Left lung (tissue), 10 donors: ENCODE results near the gene RAPGEF5. TPM values are rescaled to one million over a fixed set of nuclear protein-coding genes. Genes with fewer than 3 reads are reported as not detected.

Experiments used
- ATAC-seq: fragments of 200-7000 bp; cut with Tn5 transposase; one replicate; pipeline ENCODE4 v1.9.1; 2020; ENCODE audit warnings: moderate library complexity
- DNase-seq, 4 donors: peaks; one replicate each; pipeline ENCODE4 v3.0.0-alpha.2; 2013 to 2020
- H3K27ac ChIP-seq, 2 donors: fragments of 200-600 bp; sonication (generic) in 1 of 2; one replicate each; pipeline versions ENCODE4 v1.5.0 to v1.8.0; 2020 to 2021
- H3K27me3 ChIP-seq, 2 donors: fragments of 200-600 bp; sonication (generic) in 1 of 2; one replicate each; pipeline versions ENCODE4 v1.5.0 to v1.8.0; 2020 to 2021
- H3K36me3 ChIP-seq, 2 donors: fragments of 200-600 bp; sonication (generic) in 1 of 2; one replicate each; pipeline versions ENCODE4 v1.5.0 to v1.8.0; 2020 to 2021
- H3K4me1 ChIP-seq, 2 donors: fragments of 200-600 bp; one replicate each; pipeline ENCODE4 v1.8.0; 2021
- H3K4me3 ChIP-seq, 2 donors: fragments of 200-600 bp; sonication (generic) in 1 of 2; one replicate each; pipeline versions ENCODE4 v1.5.0 to v1.8.0; 2020 to 2021; ENCODE audit warnings: mild to moderate bottlenecking in 1 of 2
- H3K9me3 ChIP-seq, 2 donors: fragments of 200-600 bp; sonication (generic) in 1 of 2; one replicate each; pipeline versions ENCODE4 v1.5.0 to v1.8.0; 2020 to 2021
- intact Hi-C, 2 donors: fragments of 100-400 bp; cut with DNase I; formaldehyde crosslinking; loops; one replicate each; pipeline versions ENCODE4 v1.11.2 to v1.14.2; 2022
- polyA plus RNA-seq, 6 donors: library from polyadenylated mRNA; unstranded; fragments of 120-200 nt; gene quantifications; one replicate each; pipeline ENCODE4 v1.2.1, GENCODE V29; 2013; ENCODE audit not compliant: insufficient read length in 6 of 6
- total RNA-seq, 2 donors: library from RNA; stranded (reverse); fragmentation: NEBNext Ultra II Directional; extraction: Animal tissue kit (Norgen Biotek cat#: 25700); gene quantifications; one replicate each; pipeline ENCODE4 v1.2.1, GENCODE V29; 2021
- TF ChIP-seq, protein P1 (sequence below), 2 donors: fragments of 200-600 bp; sonication (generic) in 1 of 2; IDR thresholded peaks; one replicate each; pipeline versions ENCODE4 v1.5.0 to v1.8.0; 2021; ENCODE audit warnings: antibody characterized with exemption in 2 of 2
- donor health status: DM: no; HTN: yes; CAD: no.
- donor health status: DM: no; HTN: no; CAD: no.

The RAPGEF5 gene
- total and polyA plus RNA-seq, 8 donors: 44.2 to 98.7 (median 81.7) TPM

DNA sequence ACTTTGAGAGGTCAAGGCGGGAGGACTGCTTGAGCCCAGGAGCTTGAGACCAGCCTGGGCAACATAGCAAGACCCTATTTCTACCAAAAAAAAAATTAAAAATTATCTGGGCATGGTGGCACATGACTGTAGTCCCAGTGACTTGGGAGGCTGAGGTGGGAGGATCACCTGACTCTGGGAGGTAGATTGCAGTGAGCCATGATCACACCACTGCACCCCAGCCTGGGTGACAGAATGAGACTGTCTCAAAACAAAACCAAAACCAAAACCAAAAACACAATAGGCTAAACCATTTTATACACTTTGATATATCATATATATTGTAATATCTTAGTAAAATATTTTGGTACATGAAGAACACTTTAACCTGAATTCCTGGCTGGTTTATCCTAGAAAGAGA is 101.6 kb downstream of the RAPGEF5 start:
- no peak for DNase-seq
- TF ChIP-seq, protein P1, sequence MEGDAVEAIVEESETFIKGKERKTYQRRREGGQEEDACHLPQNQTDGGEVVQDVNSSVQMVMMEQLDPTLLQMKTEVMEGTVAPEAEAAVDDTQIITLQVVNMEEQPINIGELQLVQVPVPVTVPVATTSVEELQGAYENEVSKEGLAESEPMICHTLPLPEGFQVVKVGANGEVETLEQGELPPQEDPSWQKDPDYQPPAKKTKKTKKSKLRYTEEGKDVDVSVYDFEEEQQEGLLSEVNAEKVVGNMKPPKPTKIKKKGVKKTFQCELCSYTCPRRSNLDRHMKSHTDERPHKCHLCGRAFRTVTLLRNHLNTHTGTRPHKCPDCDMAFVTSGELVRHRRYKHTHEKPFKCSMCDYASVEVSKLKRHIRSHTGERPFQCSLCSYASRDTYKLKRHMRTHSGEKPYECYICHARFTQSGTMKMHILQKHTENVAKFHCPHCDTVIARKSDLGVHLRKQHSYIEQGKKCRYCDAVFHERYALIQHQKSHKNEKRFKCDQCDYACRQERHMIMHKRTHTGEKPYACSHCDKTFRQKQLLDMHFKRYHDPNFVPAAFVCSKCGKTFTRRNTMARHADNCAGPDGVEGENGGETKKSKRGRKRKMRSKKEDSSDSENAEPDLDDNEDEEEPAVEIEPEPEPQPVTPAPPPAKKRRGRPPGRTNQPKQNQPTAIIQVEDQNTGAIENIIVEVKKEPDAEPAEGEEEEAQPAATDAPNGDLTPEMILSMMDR (IDR thresholded peaks at IDR 0.05): no peak

DNA sequence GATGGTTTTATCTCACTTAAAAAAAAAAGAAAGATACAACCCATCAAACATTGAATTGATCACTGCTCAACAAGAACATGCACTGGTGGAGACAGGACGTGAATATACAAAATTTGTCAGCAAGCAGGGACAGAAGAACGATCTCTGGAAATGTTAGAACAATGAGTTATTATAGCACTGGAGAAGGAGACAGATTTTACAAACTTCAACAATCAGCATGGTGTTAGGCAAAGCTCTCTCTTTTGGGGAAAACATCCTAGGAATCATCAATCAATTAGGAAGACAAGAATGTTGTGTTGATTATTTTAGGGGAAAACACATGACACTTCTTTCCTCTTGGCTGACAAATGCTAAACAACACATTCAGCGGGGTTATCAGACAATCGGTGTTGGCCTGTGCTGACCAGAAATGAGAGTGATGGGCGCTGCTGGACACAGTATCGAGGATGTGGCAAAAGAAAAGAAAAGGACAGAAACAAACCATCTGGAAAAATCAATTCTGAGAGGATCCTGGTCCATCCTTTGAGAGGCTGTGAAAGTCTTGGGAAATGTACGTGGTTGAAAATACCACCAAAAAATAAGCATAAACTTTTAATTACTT is 103.9 kb downstream of the RAPGEF5 start:
- Histone ChIP-seq H3K27me3 (no peaks in the 10 kb centered on the region), H3K4me3 (no peak overlapping the region), H3K36me3 (no peaks in the 10 kb centered on the region), H3K9me3 (no peaks in the 10 kb centered on the region), H3K27ac (no peak overlapping the region), H3K4me1 (no peaks in the 10 kb centered on the region)
- intact Hi-C loops: no loop called here
- ATAC-seq (no peak), DNase-seq (no peak)
- TF ChIP-seq, protein P1 (IDR thresholded peaks at IDR 0.05): no peak

More for the DNA sequence above, 101.6 kb downstream of the RAPGEF5 start:
- no peaks in the 10 kb centered on the region for H3K4me1 ChIP-seq
- H3K4me3 ChIP-seq: no peak overlapping the region
- peak overlapping the region in 1 of 2 donors; percentile 50 for H3K27ac ChIP-seq
- peak; percentile 46 for ATAC-seq
- H3K9me3 ChIP-seq: no peaks in the 10 kb centered on the region
- H3K27me3 ChIP-seq: no peaks in the 10 kb centered on the region
- intact Hi-C loops: loop anchor here in 1 of 2 donors (5.0 kb wide), 1 partner anchor 143 kb away; no protein-coding TSS in a partner anchor
- no peaks in the 10 kb centered on the region for H3K36me3 ChIP-seq

DNA sequence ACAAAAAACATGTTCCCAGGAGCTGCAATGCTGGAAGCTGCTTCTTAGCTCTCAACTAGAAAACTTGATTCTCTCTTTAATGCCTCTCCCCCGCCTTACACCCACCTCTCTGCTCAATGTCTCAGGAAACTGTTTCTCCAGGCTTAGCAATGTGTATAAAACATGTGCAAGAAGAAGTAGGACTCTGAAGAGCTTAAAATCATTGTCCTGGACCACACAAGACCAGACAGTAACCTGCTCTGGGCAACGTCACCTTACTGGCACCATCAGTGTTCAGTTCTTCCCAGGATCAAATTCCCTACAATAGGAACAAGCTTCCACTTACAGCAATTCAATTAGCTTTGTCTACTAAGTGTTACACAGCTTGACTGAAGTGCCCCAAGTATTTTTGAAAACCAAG is 104.9 kb downstream of the RAPGEF5 start:
- TF ChIP-seq, protein P1 (IDR thresholded peaks at IDR 0.05): no peak
- DNase-seq (no peak), ATAC-seq (no peak)
- H3K27me3 ChIP-seq: no peaks in the 10 kb centered on the region
- intact Hi-C loops: no loop called here
- H3K27ac ChIP-seq: no peak overlapping the region
- peaks cover 0 to under 1% of the 10 kb centered on the region in 2 donors for H3K4me1 ChIP-seq
- no peaks in the 10 kb centered on the region for H3K36me3 ChIP-seq
- H3K9me3 ChIP-seq: no peaks in the 10 kb centered on the region
- no peak overlapping the region for H3K4me3 ChIP-seq

DNA sequence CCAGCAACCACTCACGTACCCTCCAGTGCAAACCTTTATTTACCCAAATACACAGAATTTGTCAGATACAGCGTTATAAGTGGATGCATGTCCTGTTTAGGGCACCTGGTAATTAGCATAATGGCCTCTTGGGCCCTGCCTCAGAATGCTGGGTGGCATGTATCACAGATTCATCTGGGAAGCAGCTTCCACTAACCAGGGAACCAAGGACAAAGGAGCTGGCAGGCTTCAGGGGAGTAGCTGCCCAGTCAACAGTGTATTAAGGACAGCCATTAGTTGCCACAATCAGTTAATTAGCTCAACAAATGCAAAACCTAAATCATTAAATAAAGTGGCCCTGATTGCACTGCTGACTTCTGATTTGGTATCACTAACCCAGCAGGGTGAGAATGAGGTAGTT is 105.7 kb downstream of the RAPGEF5 start:
- H3K4me1 ChIP-seq: peaks cover 0 to 2% of the 10 kb centered on the region in 2 donors
- H3K27me3 ChIP-seq: no peaks in the 10 kb centered on the region
- intact Hi-C loops: no loop called here
- ATAC-seq (no peak), DNase-seq (no peak)
- no peak overlapping the region for H3K4me3 ChIP-seq
- no peak overlapping the region for H3K27ac ChIP-seq
- H3K36me3 ChIP-seq: no peaks in the 10 kb centered on the region
- TF ChIP-seq, protein P1 (IDR thresholded peaks at IDR 0.05): no peak
- peaks cover 0 to 2% of the 10 kb centered on the region in 2 donors for H3K9me3 ChIP-seq

DNA sequence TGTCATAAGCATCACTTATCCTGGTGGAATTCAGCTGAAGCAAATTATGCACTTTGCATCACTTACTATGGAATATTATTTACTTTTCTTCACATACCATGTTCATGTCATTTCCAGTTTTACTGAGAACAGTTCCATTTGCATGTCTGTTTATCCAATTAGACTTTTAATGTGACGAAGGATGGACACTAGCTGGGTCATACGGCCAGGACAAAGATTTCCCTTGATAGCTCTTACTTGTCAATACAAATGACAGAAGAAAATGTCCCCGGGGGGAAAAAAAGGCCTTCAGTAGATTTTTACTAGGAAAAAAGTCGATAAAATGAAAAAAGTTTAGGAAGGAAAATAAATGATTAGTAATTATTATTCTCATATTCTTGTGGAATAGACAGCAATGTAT is 106.6 kb downstream of the RAPGEF5 start:
- H3K27ac ChIP-seq: no peak overlapping the region
- no peaks in the 10 kb centered on the region for H3K27me3 ChIP-seq
- H3K36me3 ChIP-seq: no peaks in the 10 kb centered on the region
- peaks cover 0 to 2% of the 10 kb centered on the region in 2 donors for H3K4me1 ChIP-seq
- intact Hi-C loops: no loop called here
- ATAC-seq (no peak), DNase-seq (no peak)
- peaks cover 0 to 6% of the 10 kb centered on the region in 2 donors for H3K9me3 ChIP-seq
- no peak overlapping the region for H3K4me3 ChIP-seq
- TF ChIP-seq, protein P1 (IDR thresholded peaks at IDR 0.05): no peak
